Thoracic aorta (tissue), 2 donors: ENCODE results near the gene HERC4. TPM values are rescaled to one million over a fixed set of nuclear protein-coding genes. Genes with fewer than 3 reads are reported as not detected.

Experiments used
- ATAC-seq: fragments of 150-250 bp; one replicate; pipeline ENCODE4 v1.8.0; 2017; ENCODE audit warnings: low read depth; ENCODE audit not compliant: insufficient number of reproducible peaks, low FRiP score
- DNase-seq: peaks from one replicate; pipeline ENCODE4 v3.0.0-alpha.2; 2020; ENCODE audit warnings: low spot score
- H3K27ac ChIP-seq, 2 donors: fragments of 200-600 bp; sonication (generic); 1 replicate in 1 of 2; 2 replicates in 1 of 2; pipeline ENCODE4 v1.5.1; 2016; ENCODE audit warnings: mild to moderate bottlenecking in 2 of 2, moderate library complexity in 2 of 2
- H3K27me3 ChIP-seq: fragments of 200-600 bp; sonication (generic); replicated peaks from 2 replicates; pipeline ENCODE4 v1.6.0; 2016; ENCODE audit warnings: mild to moderate bottlenecking; ENCODE audit not compliant: insufficient read depth
- H3K36me3 ChIP-seq: fragments of 200-600 bp; sonication (generic); one replicate; pipeline ENCODE4 v1.5.1; 2016
- H3K4me1 ChIP-seq, 2 donors: fragments of 200-600 bp; sonication (generic); 1 replicate in 1 of 2; 2 replicates in 1 of 2; pipeline versions ENCODE4 v1.5.1 to v1.6.0; 2016; ENCODE audit warnings: low read depth in 2 of 2, mild to moderate bottlenecking in 1 of 2; ENCODE audit not compliant: control insufficient read depth in 1 of 2
- H3K4me3 ChIP-seq: fragments of 200-600 bp; sonication (generic); 2 replicates; pipeline ENCODE4 v1.5.1; 2016; ENCODE audit warnings: mild to moderate bottlenecking
- H3K9me3 ChIP-seq: fragments of 200-600 bp; sonication (generic); 2 replicates; pipeline ENCODE4 v1.5.1; 2016
- total RNA-seq, 2 donors: library from RNA; depleted of rRNA; stranded (reverse); fragments of >200 nt; gene quantifications; one replicate each; pipeline versions ENCODE4 v1.1.0 to v1.2.3, GENCODE V29; 2016
- TF ChIP-seq, protein P1 (sequence below): fragments of 200-600 bp; sonication (generic); IDR thresholded peaks from one replicate; pipeline ENCODE4 v1.5.1; 2019; ENCODE audit warnings: antibody characterized with exemption

The HERC4 gene
- total RNA-seq, 2 donors from 2014 or later: 60.2 to 83.7 TPM

DNA sequence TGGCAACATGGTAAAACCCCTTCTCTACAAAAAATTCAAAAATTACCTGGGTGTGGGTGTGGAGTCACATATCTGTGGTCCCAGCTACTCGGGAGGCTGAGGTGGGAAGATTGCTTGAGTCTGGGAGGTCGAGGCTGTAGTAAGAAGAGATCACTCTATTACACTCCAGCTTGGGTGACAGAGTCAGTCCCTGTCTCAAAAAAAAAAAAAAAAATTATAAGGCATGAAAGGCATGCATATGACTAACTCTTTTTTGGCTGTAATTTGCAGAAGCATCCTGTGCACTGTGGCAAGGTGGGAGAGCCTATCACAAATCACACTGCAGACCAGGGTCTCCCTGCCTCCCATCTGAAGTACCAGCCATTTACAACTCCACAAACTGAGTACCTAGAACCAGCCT is 20.1 kb upstream of the HERC4 start:
- H3K4me1 ChIP-seq: no peaks in the 10 kb centered on the region
- TF ChIP-seq, protein P1, sequence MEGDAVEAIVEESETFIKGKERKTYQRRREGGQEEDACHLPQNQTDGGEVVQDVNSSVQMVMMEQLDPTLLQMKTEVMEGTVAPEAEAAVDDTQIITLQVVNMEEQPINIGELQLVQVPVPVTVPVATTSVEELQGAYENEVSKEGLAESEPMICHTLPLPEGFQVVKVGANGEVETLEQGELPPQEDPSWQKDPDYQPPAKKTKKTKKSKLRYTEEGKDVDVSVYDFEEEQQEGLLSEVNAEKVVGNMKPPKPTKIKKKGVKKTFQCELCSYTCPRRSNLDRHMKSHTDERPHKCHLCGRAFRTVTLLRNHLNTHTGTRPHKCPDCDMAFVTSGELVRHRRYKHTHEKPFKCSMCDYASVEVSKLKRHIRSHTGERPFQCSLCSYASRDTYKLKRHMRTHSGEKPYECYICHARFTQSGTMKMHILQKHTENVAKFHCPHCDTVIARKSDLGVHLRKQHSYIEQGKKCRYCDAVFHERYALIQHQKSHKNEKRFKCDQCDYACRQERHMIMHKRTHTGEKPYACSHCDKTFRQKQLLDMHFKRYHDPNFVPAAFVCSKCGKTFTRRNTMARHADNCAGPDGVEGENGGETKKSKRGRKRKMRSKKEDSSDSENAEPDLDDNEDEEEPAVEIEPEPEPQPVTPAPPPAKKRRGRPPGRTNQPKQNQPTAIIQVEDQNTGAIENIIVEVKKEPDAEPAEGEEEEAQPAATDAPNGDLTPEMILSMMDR: no peak
- no peaks in the 10 kb centered on the region for H3K36me3 ChIP-seq
- no peak overlapping the region for H3K4me3 ChIP-seq
- ATAC-seq: no peak
- no peak overlapping the region for H3K27ac ChIP-seq
- H3K9me3 ChIP-seq: no peaks in the 10 kb centered on the region
- no peak for DNase-seq
- H3K27me3 ChIP-seq: no peaks in the 10 kb centered on the region

DNA sequence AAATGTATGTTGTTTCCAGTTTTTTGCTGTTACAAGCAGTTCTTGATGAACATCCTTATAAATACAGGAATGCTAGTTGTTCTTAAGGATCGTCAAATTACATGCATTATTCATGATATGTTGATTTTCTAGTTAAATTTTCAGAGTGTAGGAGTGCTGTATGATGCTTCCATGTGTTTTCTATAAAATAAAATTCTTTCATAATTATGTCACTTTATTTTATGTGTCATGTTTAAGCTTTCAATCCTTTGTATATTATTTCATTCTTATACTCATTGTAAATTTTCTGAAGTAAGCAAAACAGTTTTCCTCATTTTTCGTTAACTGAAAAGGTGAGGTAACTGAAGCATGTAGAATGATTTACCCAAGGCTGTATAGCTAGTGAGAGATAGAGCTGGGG is 17.4 kb upstream of the HERC4 start:
- Histone ChIP-seq H3K4me1 (no peaks in the 10 kb centered on the region), H3K27ac (no peak overlapping the region), H3K36me3 (no peaks in the 10 kb centered on the region), H3K4me3 (no peak overlapping the region), H3K27me3 (no peaks in the 10 kb centered on the region), H3K9me3 (no peaks in the 10 kb centered on the region)
- TF ChIP-seq, protein P1: no peak
- no peak for ATAC-seq
- no peak for DNase-seq

DNA sequence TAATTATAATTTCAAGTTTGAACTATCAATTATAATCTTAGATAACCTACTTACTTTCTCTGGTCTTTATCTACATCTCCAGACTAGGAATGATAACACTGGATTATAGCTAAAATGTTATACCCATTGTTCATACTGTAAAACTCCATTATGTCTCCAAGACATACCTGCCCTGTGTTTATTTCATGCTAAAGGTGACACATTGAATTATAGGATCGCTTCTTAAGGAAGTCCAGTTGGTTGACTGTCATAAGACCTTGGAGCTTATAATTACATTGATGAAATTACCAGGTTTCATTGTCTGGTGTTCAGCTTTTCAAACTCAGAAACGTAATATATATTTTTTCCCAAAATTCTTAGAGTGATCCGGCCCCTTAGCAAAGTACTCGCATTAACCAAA is 15.5 kb upstream of the HERC4 start:
- Histone ChIP-seq H3K9me3 (no peaks in the 10 kb centered on the region), H3K36me3 (no peaks in the 10 kb centered on the region), H3K27me3 (no peaks in the 10 kb centered on the region), H3K4me3 (no peak overlapping the region), H3K27ac (no peak overlapping the region), H3K4me1 (no peaks in the 10 kb centered on the region)
- TF ChIP-seq, protein P1: no peak
- ATAC-seq (no peak), DNase-seq (no peak)

DNA sequence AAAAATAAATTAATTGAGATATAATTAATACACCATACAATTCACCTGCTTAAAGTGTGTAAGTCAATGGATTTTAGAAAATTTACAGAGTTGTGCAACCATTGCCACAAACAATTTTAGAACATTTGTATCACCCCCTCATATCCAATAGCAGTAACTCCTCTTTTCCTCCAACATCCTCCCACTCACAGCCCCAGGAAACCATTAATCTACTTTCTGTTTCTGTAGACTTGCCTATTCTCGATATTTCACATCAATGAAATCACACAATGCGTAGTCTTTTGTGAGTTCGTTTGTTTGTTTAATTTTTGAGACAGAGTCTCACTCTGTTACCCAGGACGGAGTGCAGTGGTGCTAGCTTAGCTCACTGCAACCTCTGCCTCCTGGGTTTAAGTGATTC is 13.7 kb upstream of the HERC4 start:
- ATAC-seq: no peak

DNA sequence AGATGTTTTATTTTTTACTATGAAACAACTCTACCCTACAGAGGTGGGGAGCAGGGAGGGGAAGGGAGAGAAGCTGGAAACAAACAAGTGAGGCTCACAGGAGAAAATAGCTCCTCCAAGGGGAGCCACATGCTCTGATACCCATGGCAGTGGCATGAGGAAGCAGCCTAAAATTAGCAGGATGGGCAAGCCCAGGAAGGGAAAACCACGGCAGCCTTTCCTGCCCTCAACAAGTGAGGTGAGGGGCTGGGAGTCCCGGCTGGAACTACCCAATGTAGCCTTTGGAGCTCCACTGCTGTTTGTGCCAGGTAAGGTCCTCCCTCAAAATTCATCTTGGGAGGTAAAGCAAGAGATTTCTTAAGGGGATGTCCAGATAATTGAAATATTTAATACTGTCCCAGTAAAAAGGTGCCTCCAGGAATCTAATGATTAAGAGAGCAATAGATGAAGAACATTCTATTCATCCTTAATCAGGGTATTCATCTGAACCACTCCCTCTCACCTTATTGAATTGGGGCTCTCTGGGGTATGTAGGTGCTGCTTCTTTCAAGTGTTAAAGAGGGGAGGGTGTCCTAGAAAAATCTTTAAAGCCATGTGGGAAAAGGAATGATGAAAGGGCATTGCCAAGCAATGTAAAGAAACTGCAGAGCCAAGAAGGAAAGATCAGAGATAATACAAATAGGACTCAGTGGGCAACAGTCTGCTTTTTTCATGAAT is 12.8 kb upstream of the HERC4 start:
- no peak for DNase-seq
- Histone ChIP-seq H3K4me1 (no peaks in the 10 kb centered on the region), H3K36me3 (no peaks in the 10 kb centered on the region), H3K27me3 (no peaks in the 10 kb centered on the region), H3K4me3 (no peak overlapping the region), H3K27ac (no peak overlapping the region), H3K9me3 (no peaks in the 10 kb centered on the region)
- ATAC-seq: no peak
- TF ChIP-seq, protein P1: no peak

More for the DNA sequence above, 13.7 kb upstream of the HERC4 start:
- TF ChIP-seq, protein P1: no peak
- Histone ChIP-seq H3K4me3 (no peak overlapping the region), H3K27ac (no peak overlapping the region), H3K27me3 (no peaks in the 10 kb centered on the region), H3K9me3 (no peaks in the 10 kb centered on the region), H3K36me3 (no peaks in the 10 kb centered on the region), H3K4me1 (no peaks in the 10 kb centered on the region)
- no peak for DNase-seq
